ENCODE data around the gene ZNF24. TPM values are rescaled to one million over a fixed set of nuclear protein-coding genes. Genes with fewer than 3 reads are reported as not detected.
A peak's percentile ranks its signal among the peaks of the same experiment; 100 is the strongest.

The ZNF24 gene
- 54.7 TPM for total RNA-seq (2021; ENCODE audit: unreplicated experiment)
- 14.1 and 17.0 TPM in 2 replicates for polyA plus RNA-seq (2012)
- percentile 97 among the genes with signal in this experiment for Bru-seq, nascent RNA
- percentile 98 among the genes with signal in this experiment for BruChase-seq, experiment 1, labeled RNA remaining after a 6-hour chase
- BruChase-seq, experiment 2, labeled RNA remaining after a 2-hour chase = percentile 100 among the genes with signal in this experiment
- long read RNA-seq, full-length matches to known transcripts = 74 of 87 reads
- long read RNA-seq, partial matches to known transcripts = 2 of 87 reads
- long read RNA-seq, other reads (novel, unspliced or antisense) = 11 of 87 reads

DNA sequence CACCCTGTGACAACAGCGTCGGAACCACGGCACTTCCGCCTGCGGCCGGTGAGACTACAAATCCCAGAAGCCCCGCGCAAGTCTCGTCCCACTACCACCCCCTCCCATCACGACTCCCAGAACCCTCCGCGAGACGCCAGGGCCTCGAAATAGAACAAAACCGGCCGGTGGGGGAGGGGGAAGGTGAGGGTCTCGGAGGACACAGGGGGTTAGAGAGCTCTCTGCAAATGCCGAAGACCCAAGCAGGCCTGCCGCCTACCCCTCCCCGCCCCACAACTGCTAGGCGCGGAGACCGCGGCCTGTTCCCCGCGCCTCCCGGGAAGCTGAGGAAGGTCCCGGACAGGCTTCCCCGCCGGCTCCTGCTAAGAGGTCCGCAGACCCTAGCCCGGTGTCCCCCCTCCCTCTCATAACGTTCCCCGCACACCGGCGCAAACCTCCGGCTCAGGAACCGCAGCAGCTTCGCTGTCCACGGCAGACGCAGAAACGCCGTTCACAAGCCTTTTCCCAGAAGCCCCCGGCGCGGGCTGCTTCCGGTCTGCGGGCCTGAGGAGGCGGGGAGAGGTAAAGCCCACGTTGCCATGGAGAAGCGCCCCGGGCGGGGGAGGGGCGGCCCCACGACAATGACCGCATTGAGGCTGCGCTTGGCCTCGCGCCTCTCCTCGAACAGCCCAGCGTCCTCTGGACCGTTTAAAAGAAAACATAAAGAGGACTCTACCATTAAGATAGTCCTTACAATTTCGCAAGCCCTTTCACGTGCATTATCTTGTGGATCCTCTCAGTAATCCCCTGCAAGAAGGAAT, at the start of gene ZNF24:
TSS of gene ZNF24 (minus strand) at position 485 of the 800 bp plus-strand sequence. CDS start 3,770 bp downstream, outside the sequence.
- Histone ChIP-seq H3K9me3 (ENCODE audit: control insufficient read depth in 1 of 2, insufficient read depth in 1 of 2, low read depth in 1 of 2, low read length in 2 of 2) (no peaks in the 10 kb centered on the region), H3K27ac (ENCODE audit: low read depth, low read length) (peak within 1 kb of the TSS; percentile 75), H3K4me3 (replicated peaks in 1 of 2; ENCODE audit: low read depth in 1 of 2, low read length in 2 of 2) (peak within 1 kb of the TSS; percentile 70 to 85), H3K36me3 (ENCODE audit: control insufficient read depth in 1 of 2, insufficient read depth in 2 of 2, low read length in 2 of 2) (peaks cover 11 to 16% of the 10 kb centered on the region in 2 experiments; a peak in 3 of 4 replicates), H2AFZ (ENCODE audit: low read depth, low read length, poor library complexity, severe bottlenecking) (peak within 1 kb of the TSS; percentile 28), H3K4me1 (ENCODE audit: control insufficient read depth in 1 of 2, insufficient read depth in 2 of 2, low read length in 2 of 2) (peaks cover 11 to 16% of the 10 kb centered on the region in 2 experiments; a peak in 3 of 4 replicates), H3K9ac (ENCODE audit: low read length) (peak within 1 kb of the TSS; percentile 87), H3K9me2 (ENCODE audit: insufficient read depth) (no peaks in the 10 kb centered on the region), H3K79me2 (ENCODE audit: insufficient read depth, low read length) (peaks cover 51% of the 10 kb centered on the region), H3K27me3 (ENCODE audit: insufficient read depth, low read length) (no peaks in the 10 kb centered on the region), H4K20me1 (ENCODE audit: insufficient read depth) (peaks cover 9% of the 10 kb centered on the region; the same call in 1 of the 2 replicates), H3K4me2 (ENCODE audit: low read length) (peak within 1 kb of the TSS; percentile 77)
- RAD21 ChIA-PET (ENCODE audit: low non-redundant PET in 1 of 2, low total read pairs in 2 of 2, uncharacterized antibody in 2 of 2, unreplicated experiment in 2 of 2) = interaction anchor here in 1 of 2 experiments (0.7 kb wide), 1 partner anchor 17 kb away, joined by 4 read pairs; no protein-coding TSS in a partner anchor
- POLR2A ChIA-PET = no interaction called here
- peak; percentile 91 for ATAC-seq
- peak; percentile 74 for DNase-seq (ENCODE audit: low read depth, low spot score)
- CTCF ChIA-PET = interaction anchor here (1.9 kb wide), 1 partner anchor 11 kb away, joined by 7 read pairs; no protein-coding TSS in a partner anchor
- TSS peak; percentile 66 for BruUV-seq (replicated peaks)
- intact Hi-C loops (cut with micrococcal nuclease) = loop anchor here (5.0 to 10.0 kb wide), 2 partner anchors 52 to 479 kb away; partner anchors contain the start of gene ZSCAN30
- TF ChIP-seq SIN3A (IDR thresholded peaks at IDR 0.05; ENCODE audit: low read depth) (peak; percentile 77; the same call in 1 of the 2 replicates), ZFX (IDR thresholded peaks at IDR 0.05) (peak; percentile 98), POLR2AphosphoS5 (IDR thresholded peaks at IDR 0.05; ENCODE audit: low read depth, low read length) (peak; percentile 86), EZH2phosphoT487 (IDR thresholded peaks at IDR 0.05; ENCODE audit: borderline replicate concordance) (no peak), SP1 (IDR thresholded peaks at IDR 0.05; ENCODE audit: low read depth) (no peak), SRF (IDR thresholded peaks at IDR 0.05; ENCODE audit: low read depth) (no peak), CBX3 (IDR thresholded peaks at IDR 0.05; ENCODE audit: low read depth) (peak; percentile 54; the same call in 1 of the 2 replicates), CEBPB (IDR thresholded peaks at IDR 0.05; ENCODE audit: low read depth) (no peak), YY1 (IDR thresholded peaks at IDR 0.05; ENCODE audit: extremely low read depth, insufficient replicate concordance, low read depth, low read length) (peak; percentile 57), RAD21 (IDR thresholded peaks at IDR 0.05; ENCODE audit: low read depth) (no peak), JUND (IDR thresholded peaks at IDR 0.05) (no peak), POLR2A (IDR thresholded peaks at IDR 0.05; ENCODE audit: borderline replicate concordance, extremely low read depth, insufficient read depth, insufficient read length) (no peak), TCF7L2 (IDR thresholded peaks at IDR 0.05; ENCODE audit: borderline replicate concordance, extremely low read depth, insufficient read depth, insufficient read length) (no peak), EZH2 (IDR thresholded peaks at IDR 0.05) (no peak), FOSL1 (IDR thresholded peaks at IDR 0.05; ENCODE audit: low read depth) (no peak), EGR1 (IDR thresholded peaks at IDR 0.05; ENCODE audit: low read depth) (peak; percentile 70)
- TF ChIP-seq, protein P1, sequence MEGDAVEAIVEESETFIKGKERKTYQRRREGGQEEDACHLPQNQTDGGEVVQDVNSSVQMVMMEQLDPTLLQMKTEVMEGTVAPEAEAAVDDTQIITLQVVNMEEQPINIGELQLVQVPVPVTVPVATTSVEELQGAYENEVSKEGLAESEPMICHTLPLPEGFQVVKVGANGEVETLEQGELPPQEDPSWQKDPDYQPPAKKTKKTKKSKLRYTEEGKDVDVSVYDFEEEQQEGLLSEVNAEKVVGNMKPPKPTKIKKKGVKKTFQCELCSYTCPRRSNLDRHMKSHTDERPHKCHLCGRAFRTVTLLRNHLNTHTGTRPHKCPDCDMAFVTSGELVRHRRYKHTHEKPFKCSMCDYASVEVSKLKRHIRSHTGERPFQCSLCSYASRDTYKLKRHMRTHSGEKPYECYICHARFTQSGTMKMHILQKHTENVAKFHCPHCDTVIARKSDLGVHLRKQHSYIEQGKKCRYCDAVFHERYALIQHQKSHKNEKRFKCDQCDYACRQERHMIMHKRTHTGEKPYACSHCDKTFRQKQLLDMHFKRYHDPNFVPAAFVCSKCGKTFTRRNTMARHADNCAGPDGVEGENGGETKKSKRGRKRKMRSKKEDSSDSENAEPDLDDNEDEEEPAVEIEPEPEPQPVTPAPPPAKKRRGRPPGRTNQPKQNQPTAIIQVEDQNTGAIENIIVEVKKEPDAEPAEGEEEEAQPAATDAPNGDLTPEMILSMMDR (IDR thresholded peaks at IDR 0.05 in 2 of 3, conservative IDR thresholded peaks at IDR 0.05 in 1 of 3; ENCODE audit: borderline replicate concordance in 1 of 3, insufficient read depth in 1 of 3, low read depth in 2 of 3, low read length in 2 of 3) = no peak
- TF ChIP-seq, protein P2, sequence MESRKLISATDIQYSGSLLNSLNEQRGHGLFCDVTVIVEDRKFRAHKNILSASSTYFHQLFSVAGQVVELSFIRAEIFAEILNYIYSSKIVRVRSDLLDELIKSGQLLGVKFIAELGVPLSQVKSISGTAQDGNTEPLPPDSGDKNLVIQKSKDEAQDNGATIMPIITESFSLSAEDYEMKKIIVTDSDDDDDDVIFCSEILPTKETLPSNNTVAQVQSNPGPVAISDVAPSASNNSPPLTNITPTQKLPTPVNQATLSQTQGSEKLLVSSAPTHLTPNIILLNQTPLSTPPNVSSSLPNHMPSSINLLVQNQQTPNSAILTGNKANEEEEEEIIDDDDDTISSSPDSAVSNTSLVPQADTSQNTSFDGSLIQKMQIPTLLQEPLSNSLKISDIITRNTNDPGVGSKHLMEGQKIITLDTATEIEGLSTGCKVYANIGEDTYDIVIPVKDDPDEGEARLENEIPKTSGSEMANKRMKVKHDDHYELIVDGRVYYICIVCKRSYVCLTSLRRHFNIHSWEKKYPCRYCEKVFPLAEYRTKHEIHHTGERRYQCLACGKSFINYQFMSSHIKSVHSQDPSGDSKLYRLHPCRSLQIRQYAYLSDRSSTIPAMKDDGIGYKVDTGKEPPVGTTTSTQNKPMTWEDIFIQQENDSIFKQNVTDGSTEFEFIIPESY (IDR thresholded peaks at IDR 0.05; ENCODE audit: extremely low read depth, insufficient replicate concordance, low read length) = peak; percentile 80
- TF ChIP-seq, protein P3, sequence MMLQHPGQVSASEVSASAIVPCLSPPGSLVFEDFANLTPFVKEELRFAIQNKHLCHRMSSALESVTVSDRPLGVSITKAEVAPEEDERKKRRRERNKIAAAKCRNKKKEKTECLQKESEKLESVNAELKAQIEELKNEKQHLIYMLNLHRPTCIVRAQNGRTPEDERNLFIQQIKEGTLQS (IDR thresholded peaks at IDR 0.05) = no peak

Measured in HCT116 (cell line).